GM18951 (cell line): Measurements from ENCODE around the gene C8B.

Experiments used
- POLR2A ChIP-seq: IDR thresholded peaks from 4 replicates; pipeline ENCODE4 v1.6.1; 2011; ENCODE audit warnings: mild to moderate bottlenecking; ENCODE audit not compliant: insufficient read length, insufficient read depth; ENCODE audit errors: extremely low read depth
- in situ Hi-C: fragments of 300-500 bp; cut with MboI; formaldehyde crosslinking; loops from one replicate; pipeline ENCODE4 v1.12.0; 2022; ENCODE audit warnings: low sequenced_read_pairs, mixed read lengths, inconsistent platforms; ENCODE audit not compliant: unreplicated experiment

C8B gene

GRCh38 chr1:56890229-56890628, 75.6 kb downstream of the C8B start:
- no peak for TF ChIP-seq POLR2A
- in situ Hi-C loops = no loop called here

- in situ Hi-C loops = no loop called here
- TF ChIP-seq POLR2A = no peak
These were observed 84.4 kb downstream of the C8B start for GRCh38 chr1:56881417-56881816.

- in situ Hi-C loops = no loop called here
- no peak for TF ChIP-seq POLR2A
These were observed 85.0 kb downstream of the C8B start for GRCh38 chr1:56880774-56881173.
